Natural killer cell treated with Interleukin-12 subunit alpha and Interleukin-12 subunit beta and Interleukin-15 and Interleukin-18, amount 100 ng/mL, for 72 hours (primary cell): ENCODE results near the gene PON2. TPM values are rescaled to one million over a fixed set of nuclear protein-coding genes. Genes with fewer than 3 reads are reported as not detected.
"Not testable (repeated sequence)": the region's sequence is repeated elsewhere in the genome, so short reads cannot be mapped to it uniquely, and the experiment has no call there.

Experiments used
- ATAC-seq, 2 donors: fragments of 150-1000 bp; cut with Tn5 transposase in 1 of 2; sonication (Bioruptor Pico), chemical (Tn5 transposase) in 1 of 2; 2 replicates each; pipeline ENCODE4 v1.10.0; 2021
- DNase-seq: peaks from one replicate; pipeline ENCODE4 v3.0.0; 2022; ENCODE audit warnings: low spot score
- H3K27ac Mint-ChIP-seq, 2 donors: 1 replicate in 1 of 2; 2 replicates in 1 of 2; pipeline ENCODE4 v1.8.0; 2022; ENCODE audit warnings: mixed read lengths in 2 of 2, mild to moderate bottlenecking in 1 of 2, moderate library complexity in 1 of 2
- H3K27me3 Mint-ChIP-seq, 2 donors: 1 replicate in 1 of 2; 2 replicates in 1 of 2; pipeline ENCODE4 v1.8.0; 2022; ENCODE audit warnings: mixed read lengths in 2 of 2
- H3K36me3 Mint-ChIP-seq: one replicate; pipeline ENCODE4 v1.8.0; 2022; ENCODE audit warnings: mixed read lengths
- H3K4me1 Mint-ChIP-seq, 2 donors: 1 replicate in 1 of 2; 2 replicates in 1 of 2; pipeline ENCODE4 v1.8.0; 2022; ENCODE audit warnings: low read depth in 2 of 2, mixed read lengths in 2 of 2, mild to moderate bottlenecking in 1 of 2
- H3K4me3 Mint-ChIP-seq: one replicate; pipeline ENCODE4 v1.8.0; 2022; ENCODE audit warnings: mixed read lengths
- H3K9me3 Mint-ChIP-seq: 2 replicates; pipeline ENCODE4 v1.8.0; 2022; ENCODE audit warnings: mixed read lengths
- total RNA-seq, 2 donors: library from RNA; stranded (reverse); gene quantifications; one replicate each; pipeline ENCODE4 v1.2.3, GENCODE V29; 2022

PON2 gene
- total RNA-seq, 2 donors from 2014 or later = 17.6 to 18.0 TPM

DNA sequence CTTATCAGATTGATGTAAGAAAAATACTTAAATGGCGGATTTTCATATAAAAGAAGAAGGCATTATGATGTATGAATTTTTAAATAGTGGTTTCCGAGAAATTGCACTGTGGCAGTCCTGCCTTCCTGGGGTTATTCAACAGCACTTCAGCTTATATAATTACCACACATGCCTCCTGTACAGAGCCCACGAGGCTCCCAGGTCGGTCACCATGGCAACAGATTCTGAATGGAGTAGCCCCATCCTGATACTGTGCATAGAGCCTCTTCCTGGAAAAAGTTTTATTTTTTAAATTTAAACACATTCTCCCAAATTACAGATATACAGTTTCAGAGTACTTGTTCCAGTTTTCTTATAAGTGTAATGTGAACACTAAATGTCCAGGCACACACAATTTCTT is 35.0 kb upstream of the PON2 start:
- H3K27ac Mint-ChIP-seq = peak overlapping the region in 1 of 2 donors; percentile 55
- DNase-seq = no peak
- no peak for ATAC-seq
- H3K36me3 Mint-ChIP-seq = no peaks in the 10 kb centered on the region
- H3K9me3 Mint-ChIP-seq = no peaks in the 10 kb centered on the region
- H3K4me1 Mint-ChIP-seq = peaks cover 6 to 12% of the 10 kb centered on the region in 2 donors
- H3K4me3 Mint-ChIP-seq = no peak overlapping the region
- H3K27me3 Mint-ChIP-seq = no peaks in the 10 kb centered on the region

DNA sequence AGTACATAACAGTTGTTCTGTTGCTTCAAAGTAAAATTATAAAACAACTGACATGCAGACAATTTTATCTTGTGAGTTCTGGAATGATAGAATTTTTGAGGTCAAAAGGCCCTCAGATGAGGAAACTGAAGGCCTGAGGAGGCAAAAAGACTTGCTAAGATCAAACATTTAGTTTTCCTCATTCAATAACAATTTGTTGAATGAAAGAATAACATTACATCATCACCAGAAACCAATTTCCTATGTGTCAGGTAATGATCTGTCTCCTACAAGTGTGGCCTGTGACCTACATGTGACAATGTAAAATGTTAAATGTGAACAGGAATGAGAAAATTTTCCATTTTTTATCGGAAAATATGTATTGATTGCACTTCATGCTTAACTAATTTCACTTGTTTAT is 34.4 kb upstream of the PON2 start:
- DNase-seq (no peak), ATAC-seq (no peak)
- Mint-ChIP-seq H3K27ac (no peak overlapping the region), H3K27me3 (no peaks in the 10 kb centered on the region), H3K36me3 (no peaks in the 10 kb centered on the region), H3K4me3 (no peak overlapping the region), H3K4me1 (peaks cover 6 to 12% of the 10 kb centered on the region in 2 donors), H3K9me3 (no peaks in the 10 kb centered on the region)

GRCh38 chr7:95467912-95468607 is 33.2 kb upstream of the PON2 start:
- DNase-seq = no peak
- Mint-ChIP-seq H3K27ac (no peak overlapping the region), H3K4me1 (peaks cover 6 to 12% of the 10 kb centered on the region in 2 donors), H3K36me3 (no peaks in the 10 kb centered on the region), H3K27me3 (no peaks in the 10 kb centered on the region), H3K4me3 (no peak overlapping the region), H3K9me3 (no peaks in the 10 kb centered on the region)
- ATAC-seq = no peak

DNA sequence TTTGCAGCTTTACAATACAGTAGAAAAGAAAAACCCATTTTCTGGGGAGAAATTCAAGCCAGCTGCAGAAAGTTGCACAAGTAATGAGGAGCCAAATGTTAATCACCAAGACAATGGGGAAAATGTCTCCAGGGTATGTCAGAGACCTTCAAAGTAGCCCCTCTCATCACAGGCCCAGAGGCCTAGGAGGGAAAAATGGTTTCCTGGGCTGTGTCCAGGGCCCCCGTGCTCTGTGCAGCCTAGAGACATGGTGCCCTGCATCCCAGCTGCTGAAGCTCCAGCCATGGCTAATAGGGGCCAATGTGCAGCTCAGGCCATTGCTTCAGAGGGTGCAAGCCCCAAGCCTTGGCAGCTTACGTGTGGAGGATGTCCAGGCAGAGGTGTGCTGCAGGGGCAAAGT is 25.8 kb upstream of the PON2 start:
- Mint-ChIP-seq H3K27me3 (peaks cover 17% of the 10 kb centered on the region in 2 donors), H3K36me3 (peaks cover 13% of the 10 kb centered on the region)
- ATAC-seq, H3K4me3 Mint-ChIP-seq, DNase-seq, H3K4me1 Mint-ChIP-seq, H3K27ac Mint-ChIP-seq, H3K9me3 Mint-ChIP-seq: not testable (repeated sequence)

DNA sequence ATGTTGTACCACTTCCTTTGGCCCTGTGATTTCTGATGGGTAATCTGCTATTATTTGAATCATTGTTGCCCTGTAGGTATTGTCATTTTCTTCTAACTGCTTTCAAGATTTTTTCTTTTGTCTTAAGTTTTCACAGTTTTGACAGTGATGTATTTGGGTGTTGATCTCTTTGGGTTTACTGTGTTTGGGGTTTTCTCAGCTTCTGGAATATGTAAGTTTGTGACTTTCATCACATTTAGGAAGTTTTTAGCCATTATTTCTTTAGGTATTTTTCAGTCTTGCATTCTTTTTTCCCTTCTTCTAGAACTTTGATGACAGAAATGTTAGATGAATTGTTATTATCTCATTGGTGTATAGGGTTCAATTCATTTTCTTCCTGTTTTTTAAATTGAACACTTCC is 23.1 kb upstream of the PON2 start:
- Mint-ChIP-seq H3K9me3 (peaks cover 9% of the 10 kb centered on the region), H3K27me3 (peaks cover 17% of the 10 kb centered on the region in 2 donors)

DNA sequence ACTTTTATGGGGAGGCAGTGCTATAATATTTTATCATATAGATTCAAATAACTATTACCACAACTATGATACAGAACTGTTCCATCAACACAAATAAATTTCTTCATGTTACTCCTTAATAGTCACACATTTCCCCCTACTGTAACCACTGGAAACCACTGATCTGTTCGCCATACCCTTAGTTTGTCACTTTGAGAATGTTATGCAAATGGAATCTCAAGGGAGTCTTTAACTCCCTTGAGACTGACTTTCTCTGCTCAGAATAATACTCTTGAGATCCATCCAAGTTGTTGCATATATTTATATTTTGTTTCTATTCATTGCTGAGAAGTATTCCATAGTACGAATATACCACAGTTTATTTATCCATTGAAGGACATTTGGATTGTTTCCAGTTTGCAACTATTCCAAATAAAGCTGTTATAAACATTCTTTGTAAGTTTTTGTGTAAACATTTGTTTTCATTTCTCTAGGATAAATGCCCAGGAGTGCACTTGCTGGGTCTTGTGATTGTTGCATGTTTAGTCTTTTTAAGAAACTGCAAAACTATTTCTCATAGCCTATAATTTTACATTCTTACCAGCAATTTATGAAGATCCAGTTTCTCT is 19.7 kb upstream of the PON2 start:
- Mint-ChIP-seq H3K36me3 (peaks cover 8% of the 10 kb centered on the region), H3K9me3 (no peaks in the 10 kb centered on the region), H3K27me3 (peaks cover 9 to 17% of the 10 kb centered on the region in 2 donors), H3K27ac (no peak overlapping the region), H3K4me1 (no peaks in the 10 kb centered on the region), H3K4me3 (no peak overlapping the region)
- DNase-seq = no peak
- ATAC-seq = no peak

More for the DNA sequence above, 23.1 kb upstream of the PON2 start:
- H3K36me3 Mint-ChIP-seq = peaks cover 13% of the 10 kb centered on the region
- H3K4me3 Mint-ChIP-seq = no peak overlapping the region
- no peak for ATAC-seq
- no peak overlapping the region for H3K27ac Mint-ChIP-seq
- H3K4me1 Mint-ChIP-seq = no peaks in the 10 kb centered on the region
- no peak for DNase-seq

GRCh38 chr7:95446618-95447017 is 11.8 kb upstream of the PON2 start:
- Mint-ChIP-seq H3K27me3 (peaks cover 6 to 7% of the 10 kb centered on the region in 2 donors), H3K9me3 (no peaks in the 10 kb centered on the region), H3K27ac (no peak overlapping the region), H3K36me3 (no peaks in the 10 kb centered on the region), H3K4me3 (no peak overlapping the region), H3K4me1 (no peaks in the 10 kb centered on the region)
- DNase-seq = no peak
- no peak for ATAC-seq

DNA sequence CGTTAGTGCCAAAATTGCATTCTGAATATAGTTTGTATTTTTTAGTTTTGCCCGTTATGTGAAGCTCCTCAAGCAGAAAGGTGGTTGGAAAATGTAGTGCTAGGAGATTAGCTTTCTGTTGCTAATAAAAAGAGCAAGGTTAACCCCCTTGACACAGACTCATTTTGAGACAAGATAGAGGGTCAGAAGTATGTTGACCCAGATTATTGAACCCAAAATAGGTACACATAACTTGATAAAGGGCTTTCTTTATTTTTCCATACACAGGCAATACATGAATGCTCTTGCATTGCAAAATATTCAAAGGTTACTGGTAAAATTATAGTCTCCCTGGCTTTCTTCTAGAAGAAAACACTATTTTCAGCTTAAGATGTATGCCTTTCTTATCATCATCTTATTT is 10.0 kb upstream of the PON2 start:
- DNase-seq (no peak), ATAC-seq (no peak)
- Mint-ChIP-seq H3K27me3 (peaks cover 7% of the 10 kb centered on the region in 2 donors), H3K4me3 (no peak overlapping the region), H3K27ac (no peak overlapping the region), H3K9me3 (no peaks in the 10 kb centered on the region), H3K36me3 (no peaks in the 10 kb centered on the region), H3K4me1 (no peaks in the 10 kb centered on the region)

GRCh38 chr7:95441042-95441823 is 6.4 kb upstream of the PON2 start:
- Mint-ChIP-seq H3K4me1 (no peaks in the 10 kb centered on the region), H3K4me3 (no peak overlapping the region), H3K27me3 (peaks cover 5 to 7% of the 10 kb centered on the region in 2 donors), H3K27ac (no peak overlapping the region), H3K9me3 (no peaks in the 10 kb centered on the region), H3K36me3 (no peaks in the 10 kb centered on the region)
- no peak for DNase-seq
- no peak for ATAC-seq

GRCh38 chr7:95440394-95441038 is 5.7 kb upstream of the PON2 start:
- H3K4me3 Mint-ChIP-seq = no peak overlapping the region
- no peak for ATAC-seq
- H3K4me1 Mint-ChIP-seq = peaks cover 0 to 1% of the 10 kb centered on the region in 2 donors
- H3K27ac Mint-ChIP-seq = no peak overlapping the region
- DNase-seq = no peak
- no peaks in the 10 kb centered on the region for H3K9me3 Mint-ChIP-seq
- peaks cover 5 to 7% of the 10 kb centered on the region in 2 donors for H3K27me3 Mint-ChIP-seq
- H3K36me3 Mint-ChIP-seq = no peaks in the 10 kb centered on the region

GRCh38 chr7:95436407-95436806 is 1.6 kb upstream of the PON2 start:
- Mint-ChIP-seq H3K9me3 (no peaks in the 10 kb centered on the region), H3K27ac (no peak overlapping the region), H3K27me3 (no peaks in the 10 kb centered on the region), H3K4me3 (no peak overlapping the region), H3K4me1 (peaks cover 13 to 17% of the 10 kb centered on the region in 2 donors), H3K36me3 (no peaks in the 10 kb centered on the region)
- ATAC-seq (no peak), DNase-seq (no peak)

DNA sequence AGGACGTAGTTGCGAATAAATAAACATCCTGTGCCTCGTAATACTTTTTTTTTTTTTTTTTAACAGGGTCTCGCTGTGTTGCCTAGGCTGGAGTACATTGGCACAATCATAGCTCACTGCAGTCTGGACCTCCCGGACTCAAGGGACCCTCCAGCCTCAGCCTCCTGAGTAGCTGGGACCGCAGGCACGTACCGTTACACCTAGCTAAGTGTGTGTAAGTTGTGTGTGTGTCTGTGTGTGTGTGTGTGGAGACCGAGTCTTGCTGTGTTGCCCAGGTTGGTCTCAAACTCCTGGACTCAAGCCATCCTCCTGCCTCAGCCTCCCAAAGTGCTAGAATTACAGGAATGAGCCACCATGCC is 573 bp upstream of the PON2 start:
- DNase-seq (no peak), ATAC-seq (no peak)
- peak overlapping the region; percentile 79 to 90 for H3K27ac Mint-ChIP-seq
- peak overlapping the region; percentile 90 for H3K4me3 Mint-ChIP-seq
- no peaks in the 10 kb centered on the region for H3K9me3 Mint-ChIP-seq
- H3K4me1 Mint-ChIP-seq = peaks cover 13 to 17% of the 10 kb centered on the region in 2 donors
- no peaks in the 10 kb centered on the region for H3K27me3 Mint-ChIP-seq
- no peaks in the 10 kb centered on the region for H3K36me3 Mint-ChIP-seq

GRCh38 chr7:95433952-95434556 is 774 bp downstream of the PON2 start:
- DNase-seq (no peak), ATAC-seq (no peak)
- Mint-ChIP-seq H3K9me3 (no peaks in the 10 kb centered on the region), H3K27ac (peak overlapping the region; percentile 77 to 79), H3K36me3 (no peaks in the 10 kb centered on the region), H3K4me1 (peaks cover 13 to 17% of the 10 kb centered on the region in 2 donors), H3K4me3 (peak overlapping the region; percentile 83), H3K27me3 (no peaks in the 10 kb centered on the region)
